H9 (cell line): ENCODE measurements around the gene NPC1. TPM values are rescaled to one million over a fixed set of nuclear protein-coding genes. Genes with fewer than 3 reads are reported as not detected.

Experiments
- DNase-seq: peaks from one replicate; pipeline ENCODE4 v3.0.0-alpha.2; 2017
- H2AFZ ChIP-seq: one replicate; pipeline ENCODE4 v1.6.1; 2013; ENCODE audit warnings: mild to moderate bottlenecking, low read length, control low read depth, moderate library complexity
- H2AK5ac ChIP-seq: 2 replicates; pipeline ENCODE4 v1.6.1; 2013; ENCODE audit warnings: low read length, control low read depth, mixed read lengths; ENCODE audit not compliant: insufficient read length
- H2BK120ac ChIP-seq: one replicate; pipeline ENCODE4 v1.6.1; 2013; ENCODE audit warnings: low read depth, mild to moderate bottlenecking, low read length, control low read depth, inconsistent platforms; ENCODE audit not compliant: poor library complexity, severe bottlenecking
- H2BK12ac ChIP-seq: 2 replicates; pipeline ENCODE4 v1.6.1; 2013; ENCODE audit warnings: low read length, control low read depth, mixed read lengths, low read depth; ENCODE audit not compliant: insufficient read length
- H2BK15ac ChIP-seq: 2 replicates; pipeline ENCODE4 v1.6.1; 2013; ENCODE audit warnings: low read depth, low read length, control low read depth
- H2BK20ac ChIP-seq: one replicate; pipeline ENCODE4 v1.6.1; 2013; ENCODE audit warnings: low read depth, mild to moderate bottlenecking, low read length, control low read depth, inconsistent platforms; ENCODE audit not compliant: poor library complexity, severe bottlenecking
- H2BK5ac ChIP-seq: 2 replicates; pipeline ENCODE4 v1.6.1; 2013; ENCODE audit warnings: low read length, control low read depth, mixed read lengths; ENCODE audit not compliant: insufficient read length
- H3K14ac ChIP-seq: 2 replicates; pipeline ENCODE4 v1.6.1; 2013; ENCODE audit warnings: low read length, control low read depth; ENCODE audit not compliant: insufficient read depth
- H3K18ac ChIP-seq: 2 replicates; pipeline ENCODE4 v1.6.1; 2013; ENCODE audit warnings: low read depth, mild to moderate bottlenecking, mixed read lengths, low read length, control low read depth; ENCODE audit not compliant: insufficient read length
- H3K23ac ChIP-seq: 2 replicates; pipeline ENCODE4 v1.6.1; 2013; ENCODE audit warnings: low read length, control low read depth, mixed read lengths, low read depth; ENCODE audit not compliant: insufficient read length
- H3K23me2 ChIP-seq: 2 replicates; pipeline ENCODE4 v1.6.1; 2013; ENCODE audit warnings: low read depth, mild to moderate bottlenecking, mixed read lengths, low read length, control low read depth; ENCODE audit not compliant: insufficient read length, poor library complexity, severe bottlenecking
- H3K27ac ChIP-seq: 2 replicates; pipeline ENCODE4 v1.5.1; 2013; ENCODE audit warnings: low read length, control low read depth, mixed read lengths, low read depth; ENCODE audit not compliant: insufficient read length
- H3K27me3 ChIP-seq: 2 replicates; pipeline ENCODE4 v1.6.1; 2013; ENCODE audit warnings: low read length, control low read depth, inconsistent platforms; ENCODE audit not compliant: insufficient read depth
- H3K4ac ChIP-seq: 2 replicates; pipeline ENCODE4 v1.6.1; 2013; ENCODE audit warnings: low read depth, mild to moderate bottlenecking, control low read depth, inconsistent platforms, low read length, moderate library complexity
- H3K4me1 ChIP-seq: 2 replicates; pipeline ENCODE4 v1.6.1; 2013; ENCODE audit warnings: low read length, control low read depth, inconsistent platforms; ENCODE audit not compliant: insufficient read depth
- H3K4me2 ChIP-seq: 2 replicates; pipeline ENCODE4 v1.6.1; 2013; ENCODE audit warnings: low read length, control low read depth, mixed read lengths; ENCODE audit not compliant: insufficient read length, insufficient read depth
- H3K56ac ChIP-seq: 2 replicates; pipeline ENCODE4 v1.6.1; 2013; ENCODE audit warnings: low read depth, mild to moderate bottlenecking, mixed read lengths, low read length, control low read depth; ENCODE audit not compliant: insufficient read length
- H3K79me1 ChIP-seq: 2 replicates; pipeline ENCODE4 v1.6.1; 2013; ENCODE audit warnings: low read depth, mild to moderate bottlenecking, moderate library complexity, low read length, control low read depth, inconsistent platforms; ENCODE audit not compliant: insufficient read depth, poor library complexity, severe bottlenecking
- H3K79me2 ChIP-seq: 2 replicates; pipeline ENCODE4 v1.6.1; 2013; ENCODE audit warnings: low read length, control low read depth, inconsistent platforms; ENCODE audit not compliant: insufficient read depth
- H3K9ac ChIP-seq: 2 replicates; pipeline ENCODE4 v1.6.1; 2013; ENCODE audit warnings: low read length, control low read depth, mixed read lengths; ENCODE audit not compliant: insufficient read length; ENCODE audit errors: extremely low read depth
- H3K9me3 ChIP-seq: one replicate; pipeline ENCODE4 v1.6.1; 2013; ENCODE audit warnings: low read depth, low read length, inconsistent platforms; ENCODE audit not compliant: control insufficient read depth
- H3T11ph ChIP-seq: one replicate; pipeline ENCODE4 v1.6.1; 2013; ENCODE audit warnings: mild to moderate bottlenecking, low read length, control low read depth, inconsistent platforms
- H4K20me1 ChIP-seq: one replicate; pipeline ENCODE4 v1.6.1; 2013; ENCODE audit not compliant: control insufficient read depth, insufficient read length, insufficient read depth
- H4K5ac ChIP-seq: 2 replicates; pipeline ENCODE4 v1.6.1; 2013; ENCODE audit warnings: low read depth, mild to moderate bottlenecking, mixed read lengths, low read length, control low read depth; ENCODE audit not compliant: insufficient read length
- H4K8ac ChIP-seq: replicated peaks from 2 replicates; pipeline ENCODE4 v1.6.1; 2013; ENCODE audit warnings: low read length, control low read depth, mixed read lengths, low read depth; ENCODE audit not compliant: insufficient read length
- H4K91ac ChIP-seq: 2 replicates; pipeline ENCODE4 v1.6.1; 2013; ENCODE audit warnings: low read depth, mild to moderate bottlenecking, moderate library complexity, mixed read lengths, low read length, control low read depth; ENCODE audit not compliant: insufficient read length
- H3K27ac Mint-ChIP-seq, 3 experiments: 2 replicates in 2 of 3; 3 replicates in 1 of 3; pipeline ENCODE4 v1.8.0; 2020 to 2021; ENCODE audit warnings: mixed read lengths in 3 of 3, mild to moderate bottlenecking in 1 of 3, moderate library complexity in 1 of 3
- H3K27me3 Mint-ChIP-seq: 2 replicates; pipeline ENCODE4 v1.8.0; 2021; ENCODE audit warnings: low read depth, mild to moderate bottlenecking, moderate library complexity, mixed read lengths
- H3K36me3 Mint-ChIP-seq, 3 experiments: 2 replicates in 2 of 3; 3 replicates in 1 of 3; pipeline ENCODE4 v1.8.0; 2020 to 2021; ENCODE audit warnings: low read depth in 3 of 3, mixed read lengths in 3 of 3; ENCODE audit not compliant: insufficient read depth in 1 of 3
- H3K4me1 Mint-ChIP-seq, 2 experiments: 2 replicates each; pipeline ENCODE4 v1.8.0; 2020; ENCODE audit warnings: mixed read lengths in 2 of 2
- H3K4me3 Mint-ChIP-seq, 2 experiments: 2 replicates in 1 of 2; 3 replicates in 1 of 2; pipeline ENCODE4 v1.8.0; 2020 to 2021; ENCODE audit warnings: mild to moderate bottlenecking in 2 of 2, mixed read lengths in 2 of 2, moderate library complexity in 1 of 2
- H3K9me3 Mint-ChIP-seq, 2 experiments: 2 replicates in 1 of 2; 3 replicates in 1 of 2; pipeline ENCODE4 v1.8.0; 2020; ENCODE audit warnings: mild to moderate bottlenecking in 2 of 2, mixed read lengths in 2 of 2, moderate library complexity in 1 of 2
- CTCF ChIP-seq: fragments of 200-600 bp; sonication (generic); conservative IDR thresholded peaks from 3 replicates; pipeline ENCODE4 v1.8.0; 2021; ENCODE audit warnings: antibody characterized with exemption, mild to moderate bottlenecking
- WGBS: extraction: QIAGEN DNeasy Blood & Tissue Kit; methylation state at CpG from one replicate; pipeline ENCODE4 v1.1.7; 2013; ENCODE audit warnings: missing lambda C conversion rate, low lambda C conversion rate, mixed read lengths; ENCODE audit not compliant: insufficient read length; ENCODE audit errors: extremely low coverage; 5-methylcytosine and 5-hydroxymethylcytosine counted together
- total RNA-seq: library from RNA; stranded (reverse); gene quantifications from 2 replicates; pipeline ENCODE4 v1.2.1, GENCODE V29; 2021

The NPC1 gene
- total RNA-seq, 1 experiment from 2014 or later = 24.2 TPM

GRCh38 chr18:23498877-23499276, 87.4 kb downstream of the NPC1 start:
- H3K79me2 ChIP-seq = no peaks in the 10 kb centered on the region
- no peak overlapping the region for H2BK20ac ChIP-seq
- no peak overlapping the region for H2BK15ac ChIP-seq
- Mint-ChIP-seq H3K27ac (no peak overlapping the region), H3K27me3 (peaks cover 9% of the 10 kb centered on the region), H3K4me3 (no peak overlapping the region), H3K36me3 (no peaks in the 10 kb centered on the region), H3K9me3 (no peaks in the 10 kb centered on the region), H3K4me1 (peaks cover 8 to 15% of the 10 kb centered on the region in 2 experiments)
- H4K20me1 ChIP-seq = no peaks in the 10 kb centered on the region
- no peak overlapping the region for H2AFZ ChIP-seq
- no peak overlapping the region for H3T11ph ChIP-seq
- H3K23me2 ChIP-seq = peaks cover 3% of the 10 kb centered on the region
- no peak overlapping the region for H3K56ac ChIP-seq
- no peak overlapping the region for H3K9ac ChIP-seq
- no CpG with 5 or more reads among the region's 5 CpGs for WGBS
- H2AK5ac ChIP-seq = no peak overlapping the region
- no peak overlapping the region for H3K14ac ChIP-seq
- peak; percentile 79 for DNase-seq
- H4K5ac ChIP-seq = no peak overlapping the region
- no peak overlapping the region for H3K18ac ChIP-seq
- H3K4ac ChIP-seq = no peak overlapping the region
- H2BK5ac ChIP-seq = no peak overlapping the region
- no peaks in the 10 kb centered on the region for H3K27me3 ChIP-seq
- H2BK12ac ChIP-seq = no peak overlapping the region
- no peaks in the 10 kb centered on the region for H3K4me1 ChIP-seq
- H4K8ac ChIP-seq = no peak overlapping the region
- H3K79me1 ChIP-seq = no peaks in the 10 kb centered on the region
- H4K91ac ChIP-seq = no peak overlapping the region
- no peak overlapping the region for H2BK120ac ChIP-seq
- no peaks in the 10 kb centered on the region for H3K9me3 ChIP-seq
- no peak overlapping the region for H3K27ac ChIP-seq
- no peak overlapping the region for H3K4me2 ChIP-seq
- TF ChIP-seq CTCF = peak; percentile 93
- no peak overlapping the region for H3K23ac ChIP-seq
